Hepatic stellate cell (primary cell): ENCODE measurements around the gene DHRS2.

ENCODE experiments used
- DNase-seq: peaks from one replicate; pipeline ENCODE4 v3.0.0; 2011; ENCODE audit warnings: low spot score

The DHRS2 gene

DNA sequence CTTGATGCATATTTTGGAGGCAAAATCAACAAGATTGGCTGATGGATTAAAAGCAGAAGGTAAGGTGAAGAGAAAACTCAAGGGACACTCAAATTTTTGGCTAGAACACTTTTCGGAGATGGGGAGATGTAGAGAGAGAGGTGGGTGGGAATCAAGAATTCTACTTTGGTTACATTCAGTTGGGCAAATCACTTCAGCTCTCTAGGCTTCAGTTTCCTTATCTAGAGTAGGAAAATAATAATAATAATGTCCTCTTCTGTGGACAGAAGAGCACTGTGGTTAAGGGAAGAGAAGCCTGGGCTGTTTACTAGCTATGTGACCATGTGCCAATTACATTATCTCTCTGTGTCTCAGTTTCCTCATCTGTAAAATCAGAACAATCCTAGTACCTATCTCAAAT is 23.4 kb upstream of the DHRS2 start:
- DNase-seq = no peak

DNA sequence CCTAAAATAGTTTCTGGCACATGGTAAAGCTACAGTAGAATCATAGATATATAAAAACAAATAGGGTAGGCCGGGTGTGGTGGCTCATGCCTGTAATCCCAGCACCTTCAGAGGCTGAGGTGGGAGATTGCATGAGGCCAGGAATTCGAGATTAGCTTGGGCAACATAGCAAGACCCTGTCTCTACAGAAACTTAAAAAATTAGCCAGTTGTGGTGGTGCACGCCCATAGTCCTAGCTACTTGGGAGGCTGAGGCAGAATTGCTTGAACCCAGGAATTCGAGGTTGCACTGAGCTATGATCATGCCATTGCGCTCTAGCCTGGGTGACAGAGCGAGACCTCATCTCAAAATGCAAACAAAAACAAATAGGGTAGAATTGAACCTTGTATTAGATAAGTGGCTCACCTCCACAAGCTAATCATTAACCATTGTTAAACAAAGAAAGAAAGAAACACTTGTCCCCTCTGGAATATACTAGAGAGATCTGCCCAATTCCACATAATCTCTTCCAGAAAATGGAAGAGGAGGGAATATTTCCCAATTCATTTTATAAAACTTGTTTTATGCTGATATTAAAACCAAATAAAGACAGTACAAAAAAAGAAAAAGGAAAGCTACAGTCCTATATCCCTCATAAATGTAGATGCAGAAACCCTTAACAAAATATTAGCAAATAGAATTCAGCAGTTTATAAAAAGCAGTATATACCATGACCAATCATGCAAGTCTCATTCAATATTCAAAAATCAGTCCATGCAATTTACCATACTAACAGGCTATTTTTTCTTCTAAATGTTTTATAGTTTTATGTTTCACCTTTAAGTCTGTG is 22.7 kb upstream of the DHRS2 start:
- DNase-seq = no peak

DNA sequence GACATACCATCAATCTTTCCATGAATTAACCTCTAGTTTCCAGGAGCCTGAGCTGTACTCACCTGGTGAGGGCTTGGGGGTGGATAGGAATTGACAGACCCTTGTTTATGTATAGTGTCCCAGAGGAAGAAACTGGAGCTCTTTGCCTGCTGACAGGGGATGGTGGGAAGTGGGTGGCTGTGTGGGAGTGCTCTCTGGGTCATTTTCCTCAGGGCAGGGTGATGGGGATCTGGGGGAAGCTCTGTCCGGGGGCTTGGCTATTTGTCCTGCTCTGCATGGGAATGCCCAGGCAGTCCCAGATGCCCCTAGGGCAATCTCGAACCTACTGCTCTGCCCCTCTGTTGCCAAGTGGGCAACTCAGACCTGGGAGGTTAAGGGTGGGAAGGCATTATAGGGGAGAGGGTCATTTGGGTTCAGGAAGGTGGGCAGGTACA is 21.8 kb upstream of the DHRS2 start:
- no peak for DNase-seq

DNA sequence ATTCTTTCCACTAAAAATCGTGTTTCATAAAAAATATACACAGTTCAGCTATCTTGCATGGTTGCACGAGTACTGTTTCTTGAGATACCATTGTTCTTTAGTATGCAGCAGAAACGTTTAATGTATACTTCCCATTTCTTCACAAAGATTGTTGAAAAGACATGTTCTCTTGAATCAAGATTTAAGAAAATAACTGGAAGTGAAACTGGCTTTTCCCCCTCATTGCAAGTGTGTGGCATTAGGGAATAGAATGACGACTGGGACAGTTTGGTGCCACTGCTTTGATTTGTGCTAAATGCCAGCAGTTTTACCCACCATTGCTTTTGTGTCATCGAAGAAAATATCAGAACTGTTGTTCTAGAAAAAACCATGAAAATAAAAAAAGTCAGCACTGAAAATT is 20.3 kb upstream of the DHRS2 start:
- DNase-seq = no peak

DNA sequence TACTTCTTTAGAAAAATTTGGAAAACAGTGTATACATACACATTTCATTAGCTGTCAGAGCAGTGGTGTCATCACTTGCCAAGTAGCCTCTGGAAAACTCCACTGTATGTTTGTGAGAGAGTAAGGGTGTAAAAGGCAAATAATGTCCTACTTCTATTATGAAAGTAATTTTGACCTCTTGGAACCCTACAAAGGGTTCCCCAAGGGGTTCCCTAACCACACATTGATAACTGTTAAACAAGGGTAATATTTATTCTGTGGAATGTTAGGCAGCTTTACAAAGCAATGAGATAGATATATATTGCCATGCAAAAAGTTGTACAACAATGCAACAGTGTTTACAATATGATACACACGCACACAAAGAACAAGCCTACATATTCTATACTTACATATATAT is 18.6 kb upstream of the DHRS2 start:
- DNase-seq = no peak

DNA sequence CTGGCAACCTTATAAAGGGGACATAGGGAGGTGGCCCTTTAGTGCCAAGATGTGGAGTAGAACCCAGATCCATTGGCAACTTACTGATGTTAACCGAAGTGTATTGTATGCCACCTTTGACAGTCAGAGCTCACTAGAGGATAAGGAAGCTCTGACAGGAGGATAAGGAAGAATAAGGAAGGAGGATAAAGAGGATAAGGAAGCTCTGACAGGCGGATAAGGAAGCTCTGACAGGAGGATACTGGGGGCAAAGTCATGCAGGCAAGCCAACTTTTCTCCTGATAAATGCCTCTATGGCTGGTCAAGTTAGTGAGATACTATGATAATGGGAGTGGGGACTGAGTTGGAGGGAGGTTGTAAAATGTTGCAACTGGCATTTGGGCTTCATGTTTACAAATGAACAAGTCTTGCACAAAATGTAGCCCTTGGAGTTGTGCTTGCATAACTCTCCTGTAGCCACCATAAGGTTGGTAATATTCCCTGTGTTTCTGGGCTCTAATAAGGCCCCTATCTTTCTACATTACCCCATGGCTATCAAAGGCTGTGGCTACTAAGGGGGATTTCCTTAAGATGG is 17.7 kb upstream of the DHRS2 start:
- no peak for DNase-seq

DNA sequence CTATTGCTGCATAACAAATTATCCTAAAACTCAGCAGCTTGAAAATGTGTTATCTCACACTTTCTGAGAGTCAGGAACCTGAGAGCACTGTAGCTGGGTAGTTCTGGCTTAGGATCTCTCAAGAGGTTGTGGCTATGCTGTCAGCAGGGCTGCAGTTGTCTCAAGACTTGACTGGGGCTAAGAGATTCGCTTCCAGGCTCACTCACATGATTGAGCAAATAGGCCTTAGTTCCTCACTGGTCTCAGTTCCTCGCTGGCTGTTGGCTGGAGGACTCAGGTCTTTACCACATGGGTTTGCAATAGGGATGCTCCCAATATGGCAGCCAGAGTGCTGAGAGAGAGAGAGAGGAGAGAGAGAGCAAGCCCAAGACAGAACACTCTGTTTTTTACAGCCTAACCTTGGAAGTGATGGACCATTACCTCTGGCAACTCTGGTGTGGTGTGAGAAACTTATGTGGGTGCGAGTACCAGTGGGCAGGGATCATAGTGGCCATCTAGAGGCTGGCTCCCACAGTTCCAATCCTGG is 15.9 kb upstream of the DHRS2 start:
- DNase-seq = no peak

DNA sequence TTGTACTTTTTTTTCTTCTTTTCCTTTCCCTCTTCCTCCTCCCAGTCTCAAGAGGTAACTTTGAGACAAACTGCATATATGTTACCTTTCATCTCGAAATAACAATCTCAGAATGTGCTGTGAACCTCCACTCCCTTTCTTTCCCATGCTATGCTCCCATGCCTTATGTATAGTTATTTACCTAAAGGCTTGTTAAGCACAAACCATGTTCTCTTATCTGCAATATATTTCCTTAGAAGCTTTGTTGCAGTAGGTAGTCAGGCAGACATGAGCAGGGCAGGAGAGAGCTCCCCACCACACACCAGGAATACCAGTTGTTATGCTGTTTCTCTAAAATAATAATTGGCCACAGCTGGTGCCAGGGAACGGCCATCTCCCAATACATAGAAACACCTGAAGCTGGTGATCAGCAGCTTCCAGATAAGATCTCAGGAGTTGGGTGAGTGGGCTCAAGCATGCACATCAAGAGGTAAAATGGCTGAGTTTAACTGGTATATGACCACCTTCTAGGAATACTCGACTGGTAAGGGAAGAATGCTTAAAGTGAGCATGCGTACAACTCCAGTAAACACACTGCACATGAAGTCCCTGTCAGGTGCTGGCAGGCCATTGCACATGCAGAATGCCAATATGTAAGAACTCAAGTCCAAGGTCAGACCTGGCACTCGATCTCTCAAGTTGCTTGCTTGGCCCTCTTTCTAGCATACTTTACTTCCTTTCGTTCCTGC is 14.8 kb upstream of the DHRS2 start:
- DNase-seq = no peak

DNA sequence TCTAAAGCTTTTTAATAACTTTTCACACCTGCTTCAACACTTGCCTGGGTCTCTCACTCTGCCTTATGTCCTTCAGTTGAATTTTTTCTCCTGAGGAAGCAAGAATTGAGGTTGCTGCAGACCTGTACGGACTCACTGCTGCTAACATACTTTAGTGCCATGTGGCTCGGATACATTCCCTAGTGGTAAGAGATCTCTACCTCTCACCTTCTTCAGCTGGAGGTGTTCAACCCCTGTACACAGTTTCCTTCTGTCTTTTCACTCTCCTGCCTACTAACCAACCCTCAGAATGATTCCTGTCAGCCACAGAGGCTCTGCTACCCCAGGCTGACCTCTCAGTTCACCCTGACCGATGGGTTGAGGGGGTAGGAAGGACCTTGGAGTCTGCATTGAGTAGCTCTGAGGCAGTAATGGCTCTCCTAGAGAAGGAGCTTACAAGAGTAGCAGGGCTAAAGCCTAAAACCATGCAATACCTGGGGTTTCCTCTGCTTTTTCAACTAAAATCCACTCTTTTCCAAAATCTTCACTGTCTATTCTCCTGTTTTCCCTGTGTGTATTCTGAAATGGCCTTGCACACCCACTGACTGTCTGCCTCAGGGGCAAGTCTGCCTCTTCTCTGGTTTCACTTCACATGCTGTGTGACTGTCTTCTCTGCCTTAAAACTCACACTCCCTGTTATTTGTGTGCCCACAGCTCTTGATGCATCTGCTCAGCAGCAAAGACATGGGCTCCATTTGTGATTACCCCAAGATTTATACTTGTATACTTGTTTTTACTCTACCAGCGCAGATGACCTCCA is 14.0 kb upstream of the DHRS2 start:
- DNase-seq = no peak

DNA sequence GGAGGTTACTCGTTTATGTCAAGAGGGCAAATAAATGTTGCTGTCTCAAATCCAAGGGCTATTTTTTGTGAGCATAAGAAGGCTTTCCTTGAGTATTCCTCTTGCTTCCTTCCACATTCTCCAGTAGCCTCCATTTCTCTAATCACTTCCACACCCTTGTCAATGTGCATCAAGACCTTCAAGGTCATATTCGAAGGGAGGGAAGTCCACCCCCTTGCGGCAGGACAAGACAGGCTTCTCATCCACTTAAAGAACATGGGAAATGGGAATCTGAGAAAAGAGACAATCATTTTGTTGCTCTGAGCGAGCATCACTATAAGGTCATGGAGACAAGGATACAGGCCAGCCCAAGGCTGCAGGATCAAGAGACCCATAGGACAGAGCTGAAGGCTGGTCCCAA is 13.2 kb upstream of the DHRS2 start:
- no peak for DNase-seq

DNA sequence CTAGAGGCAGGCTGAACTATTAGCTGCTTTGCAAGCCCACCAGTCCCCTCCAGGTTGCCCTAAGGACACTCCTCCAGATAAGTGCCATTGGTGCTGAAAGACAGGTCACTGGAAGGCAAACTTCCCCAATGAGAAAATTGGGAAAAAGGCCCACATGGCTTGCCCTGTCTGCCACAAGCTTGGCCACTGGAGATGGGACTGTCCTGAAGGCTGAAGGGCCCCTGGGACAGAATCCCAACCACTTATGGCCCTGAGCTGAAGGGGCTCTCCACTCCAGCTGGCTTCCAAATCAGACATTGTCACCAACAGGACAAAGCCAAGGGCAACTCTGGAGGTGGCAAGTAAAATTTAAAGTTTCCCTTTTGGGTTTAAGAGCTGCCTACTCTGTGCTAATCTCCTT is 12.2 kb upstream of the DHRS2 start:
- no peak for DNase-seq

DNA sequence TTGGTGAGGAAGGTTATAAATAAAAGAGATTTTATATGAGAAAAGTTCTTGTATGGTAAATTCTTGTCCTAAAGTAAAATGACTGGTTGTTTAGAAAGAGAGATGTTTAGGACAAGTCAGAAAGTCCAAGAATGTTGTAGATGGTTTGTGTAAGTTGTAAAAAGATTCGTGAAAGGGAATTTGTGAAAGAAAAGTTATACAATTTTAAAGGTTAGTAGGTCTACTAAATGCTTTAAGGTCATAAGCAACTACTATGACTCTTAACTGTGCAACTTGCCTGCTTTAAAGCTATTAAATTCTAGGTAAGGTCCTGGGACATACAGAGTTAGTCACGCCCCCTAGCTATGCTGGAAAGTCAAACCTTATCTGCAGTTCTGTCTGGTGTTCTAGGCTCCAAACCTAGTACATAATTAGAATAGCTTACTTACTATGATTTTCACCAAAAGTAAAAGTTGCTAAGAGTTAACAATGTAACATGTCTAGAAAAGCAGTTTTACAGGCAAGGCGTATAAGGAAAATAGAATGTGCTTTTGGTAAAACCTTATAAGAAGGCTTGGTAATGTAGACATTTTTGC is 11.2 kb upstream of the DHRS2 start:
- no peak for DNase-seq

DNA sequence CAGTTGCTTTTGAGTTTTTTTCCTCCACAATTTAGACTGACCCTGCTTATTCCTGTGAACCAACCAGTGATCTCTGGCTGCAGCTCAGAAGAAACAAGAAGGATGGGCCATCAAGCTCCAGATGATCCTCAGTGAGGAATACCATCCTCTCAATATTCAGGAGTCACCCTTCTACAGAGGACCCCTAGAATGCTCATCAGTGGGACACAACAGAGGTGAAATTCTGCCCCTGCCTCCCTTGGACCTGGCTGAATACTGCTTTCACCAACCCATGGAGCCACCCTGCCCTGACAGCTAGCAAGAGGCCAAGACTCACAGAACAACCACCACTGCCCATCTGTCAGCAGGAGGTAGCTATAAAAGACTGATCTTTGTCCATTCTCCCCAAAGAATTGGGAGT is 9.2 kb upstream of the DHRS2 start:
- DNase-seq = no peak

DNA sequence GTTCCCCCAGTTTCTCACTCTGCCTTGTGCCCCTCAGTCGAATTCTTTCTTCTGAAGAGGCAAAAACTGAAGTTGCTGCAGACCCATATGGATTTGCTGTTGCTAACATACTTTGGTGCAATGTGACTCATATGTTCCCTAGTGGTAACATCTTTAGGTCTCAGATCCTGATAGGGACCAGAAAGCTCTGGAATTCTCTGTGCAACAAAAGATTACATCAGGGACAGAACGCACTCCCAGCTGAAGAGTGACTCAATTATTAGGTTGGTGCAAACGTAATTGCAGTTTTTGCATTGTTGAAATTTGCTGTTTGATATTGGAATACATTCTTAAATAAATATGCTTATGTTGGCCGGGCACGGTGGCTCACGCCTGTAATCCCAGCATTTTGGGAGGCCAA is 8.2 kb upstream of the DHRS2 start:
- no peak for DNase-seq

DNA sequence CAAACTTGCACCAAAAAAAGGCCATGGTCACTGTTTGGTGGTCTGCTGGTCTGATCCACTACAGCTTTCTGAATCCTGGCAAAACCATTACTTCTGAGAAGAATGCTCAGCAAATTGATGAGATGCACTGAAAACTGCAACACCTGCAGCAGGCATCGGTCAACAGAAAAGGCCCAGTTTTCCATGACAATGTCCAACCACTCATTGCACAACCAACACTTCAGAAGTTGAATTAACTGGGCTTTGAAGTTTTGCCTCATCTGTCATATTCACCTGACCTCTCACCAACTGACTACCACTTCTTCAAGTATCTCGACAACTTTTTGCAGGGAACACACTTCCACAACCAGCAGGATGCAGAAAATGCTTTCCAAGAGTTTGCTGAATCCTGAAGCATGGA is 7.0 kb upstream of the DHRS2 start:
- no peak for DNase-seq

DNA sequence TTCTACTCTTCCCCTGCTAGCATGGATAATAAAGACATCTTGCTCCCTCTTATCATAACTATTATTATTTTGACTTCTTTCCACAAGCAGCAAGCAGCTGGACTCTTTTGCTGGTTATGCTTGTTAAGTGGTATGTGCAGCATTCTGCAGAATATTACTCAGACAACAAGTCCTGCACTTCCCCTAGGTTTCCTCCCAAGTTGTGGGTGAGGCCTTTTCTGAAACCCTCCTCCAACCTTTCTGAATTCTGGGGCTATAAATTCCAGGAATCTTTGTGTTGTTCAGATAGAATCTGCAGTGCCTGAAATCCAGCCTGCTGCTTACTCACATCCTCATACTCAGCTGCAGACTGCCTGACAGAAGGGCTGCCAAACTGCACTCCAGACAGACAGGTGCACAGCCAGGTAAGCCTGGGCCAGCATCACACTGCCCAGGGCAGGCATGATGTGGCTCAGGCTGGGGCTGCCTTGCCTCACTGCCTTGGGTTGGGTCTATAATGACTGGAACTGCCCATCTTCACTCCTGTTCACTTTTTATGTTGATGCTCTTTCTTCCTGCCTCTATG is 6.2 kb upstream of the DHRS2 start:
- no peak for DNase-seq

DNA sequence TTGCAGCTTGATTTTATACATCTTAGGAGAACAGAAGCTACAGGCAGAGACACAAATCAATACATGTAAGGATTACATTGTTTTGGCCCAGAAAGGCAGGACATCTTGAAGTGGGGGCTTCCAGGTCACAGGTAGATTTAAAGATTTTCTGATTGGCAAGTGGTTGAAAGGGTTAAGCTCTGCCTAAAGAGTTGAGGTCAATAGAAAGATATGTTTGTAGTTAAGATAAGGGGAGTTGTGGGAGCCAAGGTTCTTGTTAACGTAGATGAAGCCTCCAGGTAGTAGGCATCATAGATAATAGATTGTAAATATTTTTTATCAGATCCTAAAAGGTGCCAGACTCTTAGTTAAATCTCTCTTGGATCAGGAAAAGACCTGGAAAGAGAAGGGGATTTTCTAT is 5.5 kb upstream of the DHRS2 start:
- no peak for DNase-seq

DNA sequence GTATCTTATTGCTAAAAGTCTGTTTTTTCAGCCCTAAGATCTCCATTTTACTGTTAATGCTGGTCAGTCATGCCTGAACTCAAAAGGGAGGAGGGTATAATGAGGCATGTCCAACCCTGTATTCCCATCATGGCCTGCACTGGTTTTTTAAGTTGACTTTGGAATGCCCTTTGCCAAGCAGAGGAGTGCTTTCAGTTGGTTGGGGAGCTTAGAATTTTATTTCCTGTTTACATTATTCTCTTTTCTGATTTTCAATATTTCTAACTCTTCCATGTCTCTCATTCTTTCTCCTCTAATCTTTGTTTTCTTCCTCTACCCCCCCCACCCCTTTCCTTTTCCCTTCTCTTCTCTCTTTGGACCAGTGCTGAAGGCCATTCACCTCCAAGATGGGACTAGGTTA is 4.9 kb upstream of the DHRS2 start:
- DNase-seq = no peak

DNA sequence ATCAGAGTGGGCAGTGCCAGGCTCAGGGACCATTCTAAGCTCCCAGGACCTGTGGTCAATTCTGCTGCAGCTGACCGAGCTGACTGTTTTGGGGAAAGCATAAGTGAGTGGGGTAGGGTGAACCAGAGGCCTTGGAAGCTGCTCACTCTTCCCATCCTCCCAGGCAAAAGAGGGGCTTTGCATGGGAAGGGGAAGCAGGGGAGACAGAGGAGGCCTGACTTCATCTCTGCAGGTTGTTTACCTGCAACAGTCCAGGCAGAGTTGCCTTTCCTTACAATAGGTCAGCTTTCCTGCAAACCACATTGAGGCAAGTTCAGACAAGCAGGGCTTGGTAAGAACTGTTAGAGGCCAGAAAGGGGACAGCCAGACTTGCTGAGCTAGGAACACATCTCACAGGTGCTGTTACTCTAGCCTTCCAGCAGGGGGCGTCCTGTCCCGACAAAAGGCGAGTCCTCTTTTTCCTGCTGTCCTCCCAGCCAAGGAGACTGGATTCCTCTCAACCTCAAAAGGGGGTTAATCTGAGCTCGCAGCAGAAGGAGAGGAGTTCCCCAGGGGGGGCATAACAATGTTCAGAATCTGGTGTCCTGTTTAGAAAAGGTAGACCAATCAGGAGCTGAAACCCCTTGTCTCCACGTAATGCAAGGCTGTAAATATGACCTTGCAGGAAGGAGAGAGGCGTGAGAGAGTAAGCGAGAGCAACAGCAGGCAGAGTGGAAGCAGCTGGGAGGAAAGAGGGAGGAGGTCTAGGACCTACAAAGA is 4.3 kb upstream of the DHRS2 start:
- peak; percentile 76 for DNase-seq

DNA sequence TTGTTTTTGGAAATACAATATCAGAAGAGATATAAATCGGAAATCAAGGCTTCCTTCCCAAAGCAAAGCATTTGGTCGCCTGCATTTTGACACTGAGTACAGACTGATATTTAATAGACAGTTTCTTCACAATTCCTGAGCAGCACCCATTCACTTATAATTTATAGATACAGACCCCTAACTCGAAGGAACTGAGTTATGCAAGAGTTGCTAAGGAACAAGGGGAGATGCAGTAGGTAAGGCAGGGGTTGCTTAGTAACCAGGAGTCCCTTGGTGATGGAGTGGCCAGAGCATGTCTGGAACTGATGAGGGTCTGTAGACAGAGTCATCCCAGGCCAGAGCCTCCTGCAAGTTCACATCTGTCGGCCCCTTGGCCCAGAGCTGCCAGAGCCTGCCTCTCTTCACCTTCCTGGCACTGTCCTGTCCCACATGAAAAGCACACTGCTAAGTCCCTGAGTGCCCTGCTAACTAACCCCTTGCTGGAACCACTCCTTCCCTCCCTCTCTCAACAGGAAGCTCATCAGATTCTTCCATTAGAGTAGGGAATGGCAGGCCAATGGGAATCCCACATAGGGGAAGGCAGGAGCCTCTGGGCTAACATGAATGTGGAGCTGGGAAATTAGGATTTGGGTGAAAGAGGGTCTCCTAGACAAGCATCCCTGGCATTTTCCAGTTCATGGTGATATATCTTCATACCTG is 3.6 kb upstream of the DHRS2 start:
- no peak for DNase-seq
